ENCODE data around the gene SPNS2. TPM values are rescaled to one million over a fixed set of nuclear protein-coding genes. Genes with fewer than 3 reads are reported as not detected.

The SPNS2 gene
- total RNA-seq, 1 experiment from 2014 or later = 33.8 TPM

- Histone ChIP-seq H3K27ac (no peak overlapping the region), H3K9me2 (ENCODE audit: insufficient read depth) (no peaks in the 10 kb centered on the region), H3K9me3 (ENCODE audit: insufficient read depth, low read depth) (no peaks in the 10 kb centered on the region), H3K79me2 (ENCODE audit: low read depth) (no peaks in the 10 kb centered on the region), H3K4me1 (replicated peaks; ENCODE audit: insufficient read depth) (peaks cover 4% of the 10 kb centered on the region), H2AFZ (no peak overlapping the region), H3K4me2 (no peak overlapping the region), H4K20me1 (ENCODE audit: insufficient read depth) (no peaks in the 10 kb centered on the region), H3K36me3 (ENCODE audit: low read depth) (no peaks in the 10 kb centered on the region), H3K27me3 (ENCODE audit: insufficient read depth, low read depth) (no peaks in the 10 kb centered on the region), H3K4me3 (no peak overlapping the region), H3F3A (ENCODE audit: insufficient read depth, low read depth) (no peaks in the 10 kb centered on the region)
- no peak for DNase-seq
- TF ChIP-seq CTCF (conservative IDR thresholded peaks at IDR 0.05) (no peak), EZH2 (IDR thresholded peaks at IDR 0.05; ENCODE audit: low read depth) (no peak)
- BruUV-seq (replicated peaks) = no TSS peak
- POLR2A ChIA-PET (ENCODE audit: unreplicated experiment) = no interaction called here
- intact Hi-C loops (cut with micrococcal nuclease; ENCODE audit: unreplicated experiment) = no loop called here
- CTCF ChIA-PET = no interaction called here
Measured at GRCh38 chr17:4469552-4469951, 29.1 kb upstream of the SPNS2 start.

- Histone ChIP-seq H2AFZ (no peak overlapping the region), H3K9me2 (ENCODE audit: insufficient read depth) (no peaks in the 10 kb centered on the region), H4K20me1 (ENCODE audit: insufficient read depth) (no peaks in the 10 kb centered on the region), H3K9me3 (ENCODE audit: insufficient read depth, low read depth) (no peaks in the 10 kb centered on the region), H3K4me2 (no peak overlapping the region), H3K27ac (no peak overlapping the region), H3K36me3 (ENCODE audit: low read depth) (no peaks in the 10 kb centered on the region), H3K79me2 (ENCODE audit: low read depth) (no peaks in the 10 kb centered on the region), H3F3A (ENCODE audit: insufficient read depth, low read depth) (peaks cover 21% of the 10 kb centered on the region), H3K4me3 (no peak overlapping the region), H3K4me1 (replicated peaks; ENCODE audit: insufficient read depth) (peaks cover 31% of the 10 kb centered on the region), H3K27me3 (ENCODE audit: insufficient read depth, low read depth) (no peaks in the 10 kb centered on the region)
- TF ChIP-seq EZH2 (IDR thresholded peaks at IDR 0.05; ENCODE audit: low read depth) = no peak
- TF ChIP-seq CTCF (conservative IDR thresholded peaks at IDR 0.05) = no peak
- POLR2A ChIA-PET (ENCODE audit: unreplicated experiment) = no interaction called here
- intact Hi-C loops (cut with micrococcal nuclease; ENCODE audit: unreplicated experiment) = no loop called here
- no peak for DNase-seq
- BruUV-seq (replicated peaks) = no TSS peak
- CTCF ChIA-PET = interaction anchor here (0.6 kb wide), 2 partner anchors 46 to 74 kb away, joined by 10 to 22 read pairs; no protein-coding TSS in a partner anchor
Measured at GRCh38 chr17:4472286-4472685, 26.4 kb upstream of the SPNS2 start.

- CTCF ChIA-PET = no interaction called here
- no peaks in the 10 kb centered on the region for H3K79me2 ChIP-seq (ENCODE audit: low read depth)
- H3K4me2 ChIP-seq = no peak overlapping the region
- no peak overlapping the region for H2AFZ ChIP-seq
- H3F3A ChIP-seq (ENCODE audit: insufficient read depth, low read depth) = peaks cover 34% of the 10 kb centered on the region
- no peaks in the 10 kb centered on the region for H3K27me3 ChIP-seq (ENCODE audit: insufficient read depth, low read depth)
- no peak for TF ChIP-seq EZH2 (IDR thresholded peaks at IDR 0.05; ENCODE audit: low read depth)
- no peak for TF ChIP-seq CTCF (conservative IDR thresholded peaks at IDR 0.05)
- no TSS peak for BruUV-seq (replicated peaks)
- no peak overlapping the region for H3K27ac ChIP-seq
- no peaks in the 10 kb centered on the region for H3K9me3 ChIP-seq (ENCODE audit: insufficient read depth, low read depth)
- intact Hi-C loops (cut with micrococcal nuclease; ENCODE audit: unreplicated experiment) = no loop called here
- no peak for DNase-seq
- no peaks in the 10 kb centered on the region for H3K9me2 ChIP-seq (ENCODE audit: insufficient read depth)
- H3K36me3 ChIP-seq (ENCODE audit: low read depth) = no peaks in the 10 kb centered on the region
- no peaks in the 10 kb centered on the region for H4K20me1 ChIP-seq (ENCODE audit: insufficient read depth)
- POLR2A ChIA-PET (ENCODE audit: unreplicated experiment) = no interaction called here
- peaks cover 46% of the 10 kb centered on the region for H3K4me1 ChIP-seq (replicated peaks; ENCODE audit: insufficient read depth)
- no peak overlapping the region for H3K4me3 ChIP-seq
Measured at GRCh38 chr17:4474093-4474492, 24.6 kb upstream of the SPNS2 start.

All from PC-9 (cell line).